Loucy (cell line): ENCODE results near the gene KIAA0408.

Experiments used
- CTCF ChIP-seq: fragments of 200-600 bp; sonication (generic); conservative IDR thresholded peaks from 2 replicates; pipeline ENCODE4 v1.5.1; 2014; ENCODE audit warnings: mild to moderate bottlenecking, antibody characterized with exemption, low read length
- EZH2phosphoT487 ChIP-seq: fragments of 200-600 bp; IDR thresholded peaks from 2 replicates; pipeline ENCODE4 v1.6.1; 2018; ENCODE audit warnings: antibody characterized with exemption, mild to moderate bottlenecking, moderate library complexity, borderline replicate concordance

- TF ChIP-seq CTCF (no peak), EZH2phosphoT487 (no peak)
These were observed 17.3 kb downstream of the KIAA0408 start for GRCh38 chr6:127441881-127442280.
